DOHH2 (cell line): ENCODE data around the gene CNR2.
A peak's percentile ranks its signal among the peaks of the same experiment; 100 is the strongest.

Source experiments
- H3F3A ChIP-seq: fragments of 200-600 bp; sonication (generic), shearing (Covaris generic); 2 replicates; pipeline ENCODE4 v1.6.0; 2016; ENCODE audit warnings: antibody characterized with exemption, mild to moderate bottlenecking; ENCODE audit not compliant: control insufficient read depth, insufficient read depth
- H3K27ac ChIP-seq: fragments of 200-600 bp; sonication (generic); 2 replicates; pipeline ENCODE4 v1.5.1; 2014; ENCODE audit warnings: low read depth, mild to moderate bottlenecking, low read length, moderate library complexity
- H3K27me3 ChIP-seq: fragments of 200-600 bp; sonication (generic); 2 replicates; pipeline ENCODE4 v1.6.1; 2014; ENCODE audit warnings: mild to moderate bottlenecking, low read length, mixed read lengths; ENCODE audit not compliant: control insufficient read depth
- H3K36me3 ChIP-seq: fragments of 200-600 bp; sonication (generic); 2 replicates; pipeline ENCODE4 v1.6.1; 2014; ENCODE audit warnings: mild to moderate bottlenecking, low read length, moderate library complexity, mixed read lengths; ENCODE audit not compliant: control insufficient read depth
- H3K4me1 ChIP-seq: fragments of 200-600 bp; sonication (generic); 2 replicates; pipeline ENCODE4 v1.6.1; 2014; ENCODE audit warnings: mild to moderate bottlenecking, low read length, mixed read lengths; ENCODE audit not compliant: control insufficient read depth
- H3K4me2 ChIP-seq: fragments of 200-600 bp; sonication (generic); 2 replicates; pipeline ENCODE4 v1.6.0; 2014; ENCODE audit warnings: mild to moderate bottlenecking, low read length, moderate library complexity
- H3K4me3 ChIP-seq: fragments of 200-600 bp; sonication (generic); 2 replicates; pipeline ENCODE4 v1.5.1; 2014; ENCODE audit warnings: mild to moderate bottlenecking, low read length, mixed read lengths
- H3K79me2 ChIP-seq: fragments of 200-600 bp; sonication (generic); 2 replicates; pipeline ENCODE4 v1.6.1; 2014; ENCODE audit warnings: mild to moderate bottlenecking, low read length, mixed read lengths; ENCODE audit not compliant: control insufficient read depth
- H3K9me2 ChIP-seq: fragments of 200-600 bp; sonication (generic); replicated peaks from 2 replicates; pipeline ENCODE4 v1.6.1; 2014; ENCODE audit warnings: mild to moderate bottlenecking, low read length, mixed read lengths; ENCODE audit not compliant: control insufficient read depth
- H3K9me3 ChIP-seq: fragments of 200-600 bp; sonication (generic); 2 replicates; pipeline ENCODE4 v1.6.1; 2014; ENCODE audit warnings: antibody characterized with exemption, low read length, mixed read lengths; ENCODE audit not compliant: control insufficient read depth, insufficient read depth
- H4K20me1 ChIP-seq: fragments of 200-600 bp; sonication (generic); 2 replicates; pipeline ENCODE4 v1.6.0; 2014; ENCODE audit warnings: low read depth, mild to moderate bottlenecking, antibody characterized with exemption, low read length, moderate library complexity; ENCODE audit not compliant: control insufficient read depth, insufficient read depth
- EZH2phosphoT487 ChIP-seq: fragments of 200-600 bp; sonication (generic); IDR thresholded peaks from 2 replicates; pipeline ENCODE4 v1.6.1; 2017; ENCODE audit warnings: borderline replicate concordance, mild to moderate bottlenecking, antibody characterized with exemption, low read length, moderate library complexity, mixed read lengths
- TF ChIP-seq, protein P1 (sequence below): fragments of 200-600 bp; sonication (generic); IDR thresholded peaks from one replicate; pipeline ENCODE4 v1.5.1; 2014; ENCODE audit warnings: antibody characterized with exemption, mild to moderate bottlenecking, low read depth, low read length; ENCODE audit not compliant: poor library complexity, severe bottlenecking

CNR2 gene

DNA sequence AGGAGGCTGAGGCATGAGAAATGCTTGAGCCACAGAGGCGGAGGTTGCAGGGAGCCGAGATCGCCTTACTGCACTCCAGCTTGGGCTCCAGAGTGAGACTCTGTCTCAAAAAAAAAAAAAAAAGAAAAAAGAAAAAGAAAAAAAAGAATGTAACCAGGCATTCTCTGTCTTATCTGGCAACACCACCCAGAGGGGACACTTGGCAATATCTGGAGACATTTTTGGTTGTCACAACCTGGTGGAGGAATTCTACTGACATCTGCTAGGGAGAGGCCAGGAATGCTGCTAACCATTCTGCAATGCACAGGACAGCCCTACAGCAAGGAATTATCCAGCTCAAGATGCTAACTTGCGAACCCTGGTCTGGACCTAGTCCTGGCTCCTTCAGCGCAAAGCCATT is 2.3 kb upstream of the CNR2 start:
- no peaks in the 10 kb centered on the region for H4K20me1 ChIP-seq
- H3K9me2 ChIP-seq = no peaks in the 10 kb centered on the region
- H3K27me3 ChIP-seq = no peaks in the 10 kb centered on the region
- H3K27ac ChIP-seq = peak overlapping the region; percentile 99
- peaks cover 20% of the 10 kb centered on the region for H3K79me2 ChIP-seq
- peak overlapping the region; percentile 68; the same call in 1 of the 2 replicates for H3K4me2 ChIP-seq
- peaks cover 9% of the 10 kb centered on the region for H3K36me3 ChIP-seq
- H3F3A ChIP-seq = peaks cover 45% of the 10 kb centered on the region
- no peaks in the 10 kb centered on the region for H3K9me3 ChIP-seq
- H3K4me3 ChIP-seq = no peak overlapping the region
- no peak for TF ChIP-seq EZH2phosphoT487
- TF ChIP-seq, protein P1, sequence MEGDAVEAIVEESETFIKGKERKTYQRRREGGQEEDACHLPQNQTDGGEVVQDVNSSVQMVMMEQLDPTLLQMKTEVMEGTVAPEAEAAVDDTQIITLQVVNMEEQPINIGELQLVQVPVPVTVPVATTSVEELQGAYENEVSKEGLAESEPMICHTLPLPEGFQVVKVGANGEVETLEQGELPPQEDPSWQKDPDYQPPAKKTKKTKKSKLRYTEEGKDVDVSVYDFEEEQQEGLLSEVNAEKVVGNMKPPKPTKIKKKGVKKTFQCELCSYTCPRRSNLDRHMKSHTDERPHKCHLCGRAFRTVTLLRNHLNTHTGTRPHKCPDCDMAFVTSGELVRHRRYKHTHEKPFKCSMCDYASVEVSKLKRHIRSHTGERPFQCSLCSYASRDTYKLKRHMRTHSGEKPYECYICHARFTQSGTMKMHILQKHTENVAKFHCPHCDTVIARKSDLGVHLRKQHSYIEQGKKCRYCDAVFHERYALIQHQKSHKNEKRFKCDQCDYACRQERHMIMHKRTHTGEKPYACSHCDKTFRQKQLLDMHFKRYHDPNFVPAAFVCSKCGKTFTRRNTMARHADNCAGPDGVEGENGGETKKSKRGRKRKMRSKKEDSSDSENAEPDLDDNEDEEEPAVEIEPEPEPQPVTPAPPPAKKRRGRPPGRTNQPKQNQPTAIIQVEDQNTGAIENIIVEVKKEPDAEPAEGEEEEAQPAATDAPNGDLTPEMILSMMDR = no peak
- peaks cover 67% of the 10 kb centered on the region for H3K4me1 ChIP-seq

DNA sequence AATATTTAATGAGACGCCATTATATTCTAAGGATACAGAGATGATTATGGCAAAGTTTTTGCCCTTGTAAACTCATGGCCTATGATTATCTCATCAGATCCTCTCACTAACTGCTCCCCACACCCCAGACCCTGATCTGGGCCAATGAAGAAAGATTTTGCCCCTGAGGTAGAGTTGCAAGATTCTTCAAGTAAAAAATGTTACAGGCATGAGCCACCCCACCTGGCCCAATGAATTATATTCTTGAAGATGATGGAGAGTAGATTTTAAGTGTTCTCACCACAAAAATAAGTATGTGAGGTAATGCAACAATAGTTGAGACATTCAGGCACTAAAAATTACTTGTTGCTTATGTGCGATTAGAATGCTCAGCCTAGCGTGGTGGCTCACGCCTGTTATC is 1.8 kb upstream of the CNR2 start:
- Histone ChIP-seq H3K4me1 (peaks cover 73% of the 10 kb centered on the region), H3K9me2 (no peaks in the 10 kb centered on the region), H3K36me3 (peaks cover 9% of the 10 kb centered on the region), H4K20me1 (no peaks in the 10 kb centered on the region), H3K4me3 (no peak overlapping the region), H3K27me3 (no peaks in the 10 kb centered on the region), H3K9me3 (no peaks in the 10 kb centered on the region), H3K4me2 (0 out of 2 replicates have a peak overlapping the region, but pooled peaks have one; percentile 17), H3K79me2 (peaks cover 20% of the 10 kb centered on the region), H3K27ac (peak overlapping the region; percentile 99), H3F3A (peaks cover 48% of the 10 kb centered on the region)
- TF ChIP-seq, protein P1 = no peak
- TF ChIP-seq EZH2phosphoT487 = no peak

DNA sequence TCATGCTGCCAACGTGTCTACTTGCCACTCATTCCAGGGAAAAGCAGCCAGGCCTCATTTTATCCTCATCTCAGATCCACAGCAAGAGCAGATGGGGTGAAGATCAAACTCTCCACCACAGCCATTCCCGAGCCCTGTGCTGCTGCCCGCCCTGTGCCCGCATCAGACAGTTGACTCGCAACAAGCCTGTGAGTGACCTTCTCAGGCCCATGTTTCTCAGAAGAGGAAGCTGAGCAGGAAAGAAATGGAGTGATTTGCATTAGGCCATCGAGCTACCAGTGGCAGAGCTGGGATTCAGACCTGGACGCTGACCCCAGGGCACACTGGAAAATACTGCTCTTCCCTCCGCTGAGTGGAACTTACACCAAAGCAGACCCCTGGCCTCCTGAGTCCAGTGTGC is 1.2 kb downstream of the CNR2 start:
- H3F3A ChIP-seq = peaks cover 63% of the 10 kb centered on the region
- no peaks in the 10 kb centered on the region for H3K9me2 ChIP-seq
- H3K4me2 ChIP-seq = peak overlapping the region; percentile 98
- peaks cover 17% of the 10 kb centered on the region for H3K36me3 ChIP-seq
- peaks cover 30% of the 10 kb centered on the region for H3K79me2 ChIP-seq
- peak overlapping the region; percentile 99 for H3K27ac ChIP-seq
- TF ChIP-seq, protein P1 = no peak
- TF ChIP-seq EZH2phosphoT487 = no peak
- H3K27me3 ChIP-seq = no peaks in the 10 kb centered on the region
- no peaks in the 10 kb centered on the region for H3K9me3 ChIP-seq
- peaks cover 99% of the 10 kb centered on the region for H3K4me1 ChIP-seq
- no peaks in the 10 kb centered on the region for H4K20me1 ChIP-seq
- H3K4me3 ChIP-seq = peak overlapping the region; percentile 80
